HG03565 (cell line): Measurements from ENCODE around the gene LMAN2.
A peak's percentile ranks its signal among the peaks of the same experiment; 100 is the strongest.

Source experiments
- ATAC-seq: cut with Tn5 transposase; IDR thresholded peaks from one replicate; pipeline ENCODE4 v1.9.1; 2021; ENCODE audit warnings: mild to moderate bottlenecking, moderate library complexity; ENCODE audit not compliant: unreplicated experiment

LMAN2 gene

DNA sequence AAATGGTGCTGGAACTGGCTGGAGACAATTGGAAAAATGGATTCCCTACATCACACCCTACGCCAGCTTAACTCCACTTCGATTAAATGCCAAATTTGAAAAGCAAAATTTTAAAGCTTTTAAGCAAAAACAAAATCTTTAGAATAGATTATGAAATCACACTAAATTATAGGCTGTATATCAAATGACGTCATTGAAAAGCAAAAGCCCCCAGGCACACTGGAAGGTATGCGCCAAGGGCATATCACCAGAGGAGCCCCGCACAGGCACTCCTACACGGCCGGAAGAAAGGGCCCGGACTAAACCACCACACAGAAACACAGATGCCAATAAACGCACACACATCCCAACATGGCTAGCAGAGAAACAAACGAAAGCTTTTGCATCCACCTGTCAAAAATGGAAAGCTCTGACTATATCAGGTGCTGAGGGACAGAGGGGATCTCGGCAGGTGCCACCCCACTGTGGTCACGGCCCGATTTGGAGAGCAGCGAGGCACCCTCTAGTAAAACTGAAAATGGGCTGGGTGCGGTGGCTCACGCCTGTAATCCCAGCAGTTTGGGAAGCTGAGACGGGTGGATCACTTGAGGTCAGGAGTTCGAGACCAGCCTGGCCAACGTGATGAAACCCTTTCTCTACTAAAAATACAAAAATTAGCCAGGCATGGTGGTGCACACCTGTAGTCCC, 22.8 kb downstream of the LMAN2 start:
- no peak for ATAC-seq

DNA sequence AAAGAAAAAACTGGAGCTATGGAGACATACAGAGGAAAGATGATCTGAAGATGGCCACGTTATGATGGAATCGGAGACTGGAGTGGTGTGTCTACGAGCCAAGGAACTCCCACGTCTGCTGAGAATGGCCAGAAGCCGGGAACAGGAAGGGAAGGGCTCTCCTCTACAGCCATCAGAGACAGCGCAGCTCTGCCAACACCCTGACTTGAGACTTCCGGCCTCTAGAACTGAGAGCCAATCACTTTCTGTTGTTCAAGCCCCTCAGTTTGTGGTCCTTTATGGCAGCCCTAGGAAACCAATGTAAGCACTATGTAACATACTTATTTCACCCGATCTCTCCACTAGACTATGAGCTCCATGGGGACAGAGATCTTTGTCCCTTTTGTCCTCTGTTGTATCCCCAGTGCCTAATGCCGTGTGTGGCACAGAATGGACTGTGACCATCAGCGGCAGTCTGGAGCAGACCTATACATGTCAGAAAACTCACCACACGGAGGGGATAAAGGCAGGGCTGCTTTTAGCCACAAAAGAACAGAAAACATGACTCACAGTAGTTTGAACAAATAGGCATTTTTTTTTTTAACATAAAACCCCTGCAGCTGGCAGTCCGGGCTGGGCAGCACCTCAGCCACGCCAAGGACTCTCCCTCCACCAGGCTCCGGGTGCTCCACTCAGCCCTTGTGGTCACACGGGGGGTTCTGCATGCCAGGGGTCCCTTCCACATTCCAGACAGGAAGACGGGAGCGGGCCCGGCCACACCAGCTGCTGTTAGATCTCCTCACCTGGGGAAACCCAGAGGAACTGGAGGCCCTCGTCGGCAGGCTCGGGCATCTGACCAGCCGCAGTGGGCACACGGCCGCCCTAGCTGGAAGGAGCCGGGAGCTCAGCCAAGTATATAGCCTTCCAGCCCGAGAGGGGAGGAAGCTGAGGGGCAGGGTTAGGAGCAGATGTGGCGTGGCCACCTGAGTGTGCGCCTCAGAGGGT, 23.6 kb downstream of the LMAN2 start:
- ATAC-seq: no peak

GRCh38 chr5:177325868-177326381, 25.5 kb downstream of the LMAN2 start:
- no peak for ATAC-seq

DNA sequence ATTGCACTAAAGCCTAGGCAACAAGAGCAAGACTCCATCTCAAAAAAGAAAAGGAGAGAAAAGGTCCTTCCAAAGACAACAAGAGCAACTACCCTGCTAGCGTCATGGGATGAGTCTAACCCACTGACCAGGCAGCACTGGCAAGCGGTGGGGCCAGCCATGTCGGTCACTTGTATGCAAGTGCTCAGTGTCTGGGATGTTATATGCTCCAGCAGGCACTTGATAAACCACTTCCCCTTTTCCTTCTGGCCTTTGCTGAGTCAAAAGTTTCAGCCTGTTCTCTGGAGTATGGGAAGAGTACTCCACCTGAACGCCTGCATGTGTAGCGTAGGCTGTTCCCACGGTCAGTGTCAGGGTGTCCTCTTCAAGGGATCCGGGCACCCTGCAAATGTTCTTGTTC, 30.6 kb downstream of the LMAN2 start:
- no peak for ATAC-seq

GRCh38 chr5:177319913-177320588, 31.4 kb downstream of the LMAN2 start:
- ATAC-seq: no peak

DNA sequence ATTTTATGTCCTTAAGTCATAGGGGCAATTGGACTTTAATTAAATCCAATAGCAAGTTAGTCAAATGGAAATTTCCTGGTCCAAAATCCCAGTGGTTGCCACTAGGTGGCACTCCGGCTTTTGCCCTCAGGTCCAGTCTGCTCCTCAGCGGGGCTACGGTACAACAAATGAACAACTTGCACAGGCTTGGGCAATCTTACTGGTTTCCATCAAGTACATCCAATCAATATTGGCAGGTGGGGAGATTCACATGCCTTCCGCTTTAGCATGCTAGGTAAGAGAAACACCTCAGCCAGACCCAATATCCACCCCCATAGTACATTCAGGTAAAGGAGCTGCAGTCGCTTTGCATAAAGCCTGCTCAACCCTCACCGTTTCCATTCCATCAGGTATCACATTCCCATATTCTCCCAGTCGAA, 33.5 kb downstream of the LMAN2 start:
- no peak for ATAC-seq

GRCh38 chr5:177316005-177316404, 35.5 kb downstream of the LMAN2 start:
- ATAC-seq: no peak

- ATAC-seq: no peak
These were observed 36.1 kb downstream of the LMAN2 start for GRCh38 chr5:177315411-177315810.

- ATAC-seq: no peak
These were observed 36.8 kb downstream of the LMAN2 start for GRCh38 chr5:177314376-177315342.

DNA sequence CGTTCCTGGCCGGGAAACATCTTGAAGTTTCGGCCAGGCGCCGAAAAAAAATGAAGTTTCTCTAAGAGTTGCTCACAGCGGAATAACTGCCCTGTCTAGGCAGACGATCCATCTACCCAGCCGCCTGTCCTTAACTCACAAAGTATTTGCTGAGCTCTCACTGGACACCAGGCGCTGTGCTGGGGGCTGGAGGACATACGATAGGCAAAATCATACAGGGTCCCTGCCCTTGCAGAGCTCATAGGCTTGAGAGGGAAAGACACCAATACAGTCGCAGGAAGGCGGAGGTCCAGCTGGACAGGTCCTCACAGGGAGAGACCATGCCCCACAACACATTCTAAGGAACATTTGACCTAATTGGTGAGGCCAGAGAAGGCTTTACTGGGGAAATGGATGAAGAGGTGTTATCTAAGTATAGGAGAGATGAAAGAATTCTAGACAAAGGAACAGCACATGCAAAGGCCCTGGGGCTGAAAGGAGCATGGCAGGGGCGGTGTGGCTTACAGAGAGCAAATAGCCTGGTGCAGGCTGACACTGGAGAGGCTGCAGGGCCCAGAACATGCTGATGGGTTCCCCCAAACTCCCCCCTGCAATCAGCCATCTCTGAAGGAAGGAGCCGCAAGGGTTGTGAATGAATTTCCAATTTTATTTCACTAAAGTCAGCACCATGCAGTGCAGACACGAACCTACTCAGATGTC, 37.8 kb downstream of the LMAN2 start:
- no peak for ATAC-seq

DNA sequence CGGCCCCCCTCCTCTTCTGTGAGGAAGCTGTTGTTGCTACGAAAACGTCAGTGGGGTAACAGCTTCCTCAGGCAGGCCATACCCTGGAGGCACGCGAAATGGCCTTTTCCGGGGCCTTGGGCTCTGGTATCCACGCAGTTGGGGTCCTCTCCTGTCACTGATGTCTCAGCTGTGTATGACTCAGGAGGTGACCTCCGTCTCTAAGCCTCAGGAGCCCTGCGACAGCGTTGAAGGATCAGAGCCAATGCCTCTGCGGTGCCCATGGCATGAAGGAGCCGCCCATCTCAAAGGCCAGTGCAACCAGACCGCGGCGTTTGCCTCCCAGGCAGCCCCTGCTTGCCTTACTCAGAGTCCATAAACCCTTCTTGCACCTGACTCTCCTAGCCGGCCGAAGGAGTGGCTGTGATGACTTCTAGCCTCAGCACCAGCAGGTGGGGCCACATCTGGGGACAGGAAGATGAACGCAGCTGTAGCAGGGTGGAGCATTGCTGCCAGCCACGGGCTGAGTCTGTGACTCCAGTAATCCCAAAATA, 38.8 kb downstream of the LMAN2 start:
- ATAC-seq: peak; percentile 23

GRCh38 chr5:177311723-177312648, 39.5 kb downstream of the LMAN2 start, which contains the start of gene MXD3:
MXD3 (minus strand) TSS chr5:177311898; CDS start chr5:177311830, 68 bp downstream.
- ATAC-seq: peak; percentile 55

- ATAC-seq: no peak
These were observed 40.1 kb downstream of the LMAN2 start for GRCh38 chr5:177311392-177311722.

GRCh38 chr5:177310757-177311391, 40.6 kb downstream of the LMAN2 start:
- no peak for ATAC-seq

DNA sequence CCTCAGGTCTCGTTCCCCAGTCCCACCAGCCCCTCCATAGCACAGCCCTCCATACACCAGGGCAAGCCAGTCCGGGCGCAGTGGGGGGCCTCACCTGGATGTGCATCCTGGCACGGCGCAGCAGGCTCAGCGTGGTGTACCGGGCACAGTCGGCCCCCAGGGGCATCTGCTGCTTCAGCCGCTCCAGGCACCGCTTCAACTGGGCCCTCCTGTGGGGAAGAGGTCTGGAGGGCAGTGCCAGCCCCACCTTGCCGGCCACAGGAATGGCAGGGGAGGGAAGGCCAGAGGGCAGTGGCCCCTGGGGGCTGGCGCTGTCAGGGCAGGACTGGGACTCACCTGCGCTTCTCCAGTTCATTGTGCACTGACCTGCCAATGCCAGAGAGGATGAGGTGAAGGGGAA, 41.1 kb downstream of the LMAN2 start:
- ATAC-seq: no peak

DNA sequence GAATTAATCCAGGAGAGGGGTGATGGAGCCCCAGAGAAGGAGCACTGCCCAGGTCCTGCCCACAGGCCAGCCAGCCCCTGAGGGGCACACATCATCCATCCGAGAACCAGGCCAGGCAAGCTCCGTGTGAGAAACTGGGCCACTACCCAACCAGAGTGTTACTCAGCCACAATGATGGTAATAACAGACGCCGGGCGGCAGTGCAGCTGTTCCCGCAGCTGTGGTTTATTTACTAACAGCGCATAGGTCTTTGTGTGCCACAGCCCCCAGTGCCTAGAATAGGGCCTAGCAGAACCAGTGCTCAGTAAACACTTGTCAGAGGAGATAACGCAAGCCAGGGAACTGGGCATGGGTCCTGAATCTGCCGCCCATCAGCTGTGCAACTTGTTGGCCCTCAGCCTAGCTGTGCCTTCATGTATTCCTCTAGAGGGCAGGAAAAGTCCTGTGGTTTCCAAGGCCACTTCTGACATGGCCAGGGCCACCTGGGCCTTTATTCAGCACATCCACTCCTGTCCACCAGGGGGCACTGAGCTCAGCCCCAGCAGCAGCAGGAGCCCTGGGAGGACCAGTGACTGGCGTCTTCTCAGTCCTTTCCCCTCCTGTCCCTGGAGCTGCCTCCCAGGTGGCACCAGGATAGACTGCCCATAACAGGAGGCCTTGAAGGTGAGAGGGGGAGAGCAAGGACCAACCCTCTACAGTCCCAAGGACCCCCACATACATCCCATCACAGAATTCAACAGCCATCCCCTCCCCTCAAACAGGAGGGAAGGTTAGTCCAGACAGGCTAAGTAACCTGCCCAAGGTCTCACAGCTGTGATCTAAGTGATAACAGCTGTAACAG, 41.9 kb downstream of the LMAN2 start:
- no peak for ATAC-seq

GRCh38 chr5:177308740-177309139, 42.7 kb downstream of the LMAN2 start:
- no peak for ATAC-seq
